HL-60 (cell line): ENCODE data around the gene FAM184A.

ENCODE experiments used
- DNase-seq, 2 experiments: peaks; one replicate each; pipeline ENCODE4 v3.0.0-alpha.2; 2010 to 2020; ENCODE audit warnings: low read depth in 1 of 2, low spot score in 1 of 2
- H3K27ac ChIP-seq: fragments of 250-450 bp; sonication (Bioruptor Pico); replicated peaks from 2 replicates; pipeline ENCODE4 v1.5.1; 2020; ENCODE audit warnings: mild to moderate bottlenecking, moderate library complexity
- H3K27me3 ChIP-seq: fragments of 250-450 bp; sonication (Bioruptor Pico); 2 replicates; pipeline ENCODE4 v1.5.1; 2021; ENCODE audit warnings: mild to moderate bottlenecking, moderate library complexity; ENCODE audit not compliant: insufficient read depth, poor library complexity, severe bottlenecking
- H3K4me3 ChIP-seq: replicated peaks from 2 replicates; pipeline ENCODE4 v1.5.1; 2011; ENCODE audit warnings: mild to moderate bottlenecking, control low read depth, low read length; ENCODE audit not compliant: insufficient read depth
- CTCF ChIP-seq: IDR thresholded peaks from one replicate; pipeline ENCODE4 v1.5.1; 2011; ENCODE audit warnings: low read length, control low read depth, inconsistent platforms; ENCODE audit not compliant: insufficient read depth
- GABPA ChIP-seq: IDR thresholded peaks from 2 replicates; pipeline ENCODE4 v1.6.1; 2012; ENCODE audit warnings: low read depth
- POLR2AphosphoS5 ChIP-seq: IDR thresholded peaks from 2 replicates; pipeline ENCODE4 v1.6.1; 2012; ENCODE audit warnings: low read depth
- REST ChIP-seq: IDR thresholded peaks from 2 replicates; pipeline ENCODE4 v1.6.1; 2012; ENCODE audit warnings: low read depth; ENCODE audit not compliant: insufficient replicate concordance
- SPI1 ChIP-seq: IDR thresholded peaks from 2 replicates; pipeline ENCODE4 v1.6.1; 2012; ENCODE audit warnings: low read depth, mild to moderate bottlenecking, borderline replicate concordance

FAM184A gene

GRCh38 chr6:119060255-119060907 is 18.1 kb downstream of the FAM184A start:
- no peak for TF ChIP-seq POLR2AphosphoS5
- TF ChIP-seq REST = no peak
- no peak for TF ChIP-seq SPI1
- no peak for TF ChIP-seq GABPA
- TF ChIP-seq CTCF = no peak
- Histone ChIP-seq H3K4me3 (no peak overlapping the region), H3K27ac (no peak overlapping the region), H3K27me3 (no peaks in the 10 kb centered on the region)
- no peak for DNase-seq

GRCh38 chr6:119055069-119055468 is 23.4 kb downstream of the FAM184A start:
- no peak for DNase-seq
- no peak for TF ChIP-seq GABPA
- TF ChIP-seq CTCF = no peak
- TF ChIP-seq REST = no peak
- Histone ChIP-seq H3K27me3 (no peaks in the 10 kb centered on the region), H3K27ac (no peak overlapping the region), H3K4me3 (no peak overlapping the region)

GRCh38 chr6:119052987-119053386 is 25.5 kb downstream of the FAM184A start:
- TF ChIP-seq CTCF = no peak
- TF ChIP-seq POLR2AphosphoS5 = no peak
- TF ChIP-seq REST = no peak
- no peak for TF ChIP-seq GABPA
- no peak for TF ChIP-seq SPI1
- DNase-seq = no peak

More at GRCh38 chr6:119052987-119053386, 25.5 kb downstream of the FAM184A start:
- Histone ChIP-seq H3K4me3 (no peak overlapping the region), H3K27ac (no peak overlapping the region), H3K27me3 (peaks cover under 1% of the 10 kb centered on the region)
